ENCODE data around the gene CSMD2.

Gene CSMD2

DNA sequence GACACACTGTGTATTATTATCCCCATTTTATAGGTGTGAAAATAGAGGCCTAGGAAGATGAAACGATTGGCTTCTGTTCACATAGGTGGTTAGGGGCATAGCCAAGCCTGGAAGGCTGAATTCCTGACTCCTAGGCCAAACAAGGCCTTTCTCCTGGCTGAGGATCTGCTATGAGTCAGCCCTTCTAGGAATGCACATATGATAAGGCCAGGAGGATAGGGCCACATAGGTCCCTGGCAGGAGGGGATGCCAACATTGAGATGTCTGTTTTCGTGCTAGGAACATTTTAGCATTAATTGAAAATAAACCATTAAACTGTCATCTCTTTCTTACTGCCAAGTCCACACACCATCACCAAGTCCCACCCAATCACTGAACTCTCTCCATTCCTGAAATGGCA lies 9.2 kb downstream of the CSMD2 start:
- DNase-seq: no peak

DNA sequence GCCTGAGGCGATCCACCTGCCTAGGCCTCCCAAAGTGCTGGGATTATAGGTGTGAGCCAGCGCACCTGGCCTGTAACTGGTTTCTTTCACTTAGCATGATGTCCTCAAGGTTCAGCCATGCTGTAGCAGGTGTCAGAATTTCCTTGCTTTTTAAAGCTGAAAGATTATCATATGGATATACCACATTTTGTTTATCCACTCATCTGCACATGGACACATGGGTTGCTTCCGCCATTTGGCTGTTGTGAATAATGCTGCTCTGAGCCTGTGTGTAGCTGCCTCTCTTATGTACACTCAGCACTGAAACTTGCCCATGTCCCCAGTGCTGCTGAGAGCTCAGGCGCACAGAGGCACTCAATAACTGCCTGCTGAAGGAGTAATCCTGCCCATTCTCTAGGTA lies 11.8 kb downstream of the CSMD2 start:
- no peak for DNase-seq

DNA sequence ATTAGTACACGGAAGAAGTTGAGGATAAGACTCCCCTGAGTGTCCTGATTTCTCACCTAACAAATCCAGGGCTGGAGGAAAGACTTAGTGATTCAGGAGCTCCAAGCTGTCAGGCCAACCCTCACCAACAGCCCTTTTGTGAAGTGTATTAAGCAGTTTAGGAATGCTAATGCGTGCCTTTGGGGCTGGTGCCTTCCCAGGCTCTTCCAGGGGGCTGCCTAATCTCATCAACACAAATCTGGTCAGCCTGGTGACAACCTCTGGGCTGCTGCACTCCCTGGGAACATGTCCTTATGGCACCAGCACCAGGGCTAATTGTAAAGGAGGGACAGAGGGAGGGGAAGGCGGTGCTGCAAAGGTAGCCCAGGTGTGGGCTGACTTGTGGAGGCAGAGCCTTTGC lies 15.5 kb downstream of the CSMD2 start:
- no peak for DNase-seq

DNA sequence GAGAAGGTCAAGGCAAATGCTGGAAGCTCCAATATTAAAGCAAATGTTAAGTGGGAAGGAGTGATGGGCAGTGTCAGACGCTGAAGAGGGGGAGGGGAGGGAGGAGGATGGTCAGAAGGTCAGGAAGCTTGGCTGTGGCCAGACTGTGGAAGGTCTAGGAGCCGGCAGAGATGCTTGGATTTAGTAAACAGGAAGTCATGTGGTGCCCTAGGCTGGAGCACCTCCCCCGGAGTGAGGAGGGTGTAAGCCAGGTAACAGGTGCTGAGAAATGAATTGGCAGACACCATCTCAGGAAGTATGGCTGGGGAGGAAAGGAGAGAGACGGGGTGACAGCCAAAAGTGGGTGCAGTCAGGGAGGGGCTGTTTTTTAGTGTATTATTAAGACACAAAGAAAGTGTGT lies 17.7 kb downstream of the CSMD2 start:
- DNase-seq: no peak

DNA sequence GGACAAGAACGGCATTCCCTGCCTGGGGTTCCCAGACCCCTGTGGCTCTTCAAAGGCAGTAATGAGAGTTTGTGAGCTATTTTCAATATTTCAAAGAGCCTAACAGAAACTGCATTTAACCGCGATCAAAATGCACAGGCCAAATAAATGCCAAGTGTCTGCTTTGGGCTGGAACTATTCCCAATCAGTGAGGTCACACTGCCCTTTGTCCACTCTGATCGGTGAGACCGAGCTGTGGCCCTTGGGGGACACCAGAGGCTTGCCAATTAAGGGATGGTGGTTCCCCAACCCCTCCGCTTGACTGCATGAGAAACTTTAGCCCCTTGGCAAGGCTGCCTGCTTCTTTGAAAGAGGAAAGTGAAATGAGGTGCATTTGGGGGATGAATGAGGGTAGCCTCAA lies 20.3 kb downstream of the CSMD2 start:
- no peak for DNase-seq

DNA sequence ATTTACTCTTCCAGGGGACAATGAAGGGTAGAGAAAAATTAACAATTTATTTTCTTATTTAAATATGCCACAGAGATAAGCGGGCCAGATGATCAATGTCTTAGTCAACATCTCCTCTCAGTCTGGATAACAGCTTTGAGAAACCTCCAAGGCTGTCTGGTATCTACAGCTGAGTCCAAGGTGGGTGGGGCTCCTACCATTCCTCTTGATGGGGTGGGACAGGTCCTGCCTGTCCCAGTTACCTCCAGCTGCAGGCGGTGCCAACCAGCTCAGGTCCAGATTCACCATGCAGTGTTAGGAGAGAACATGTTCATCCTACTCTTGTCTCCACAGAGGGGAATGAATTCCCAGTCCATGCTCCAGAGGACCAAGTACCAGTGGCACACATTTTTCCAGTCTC lies 21.1 kb downstream of the CSMD2 start:
- no peak for DNase-seq

DNA sequence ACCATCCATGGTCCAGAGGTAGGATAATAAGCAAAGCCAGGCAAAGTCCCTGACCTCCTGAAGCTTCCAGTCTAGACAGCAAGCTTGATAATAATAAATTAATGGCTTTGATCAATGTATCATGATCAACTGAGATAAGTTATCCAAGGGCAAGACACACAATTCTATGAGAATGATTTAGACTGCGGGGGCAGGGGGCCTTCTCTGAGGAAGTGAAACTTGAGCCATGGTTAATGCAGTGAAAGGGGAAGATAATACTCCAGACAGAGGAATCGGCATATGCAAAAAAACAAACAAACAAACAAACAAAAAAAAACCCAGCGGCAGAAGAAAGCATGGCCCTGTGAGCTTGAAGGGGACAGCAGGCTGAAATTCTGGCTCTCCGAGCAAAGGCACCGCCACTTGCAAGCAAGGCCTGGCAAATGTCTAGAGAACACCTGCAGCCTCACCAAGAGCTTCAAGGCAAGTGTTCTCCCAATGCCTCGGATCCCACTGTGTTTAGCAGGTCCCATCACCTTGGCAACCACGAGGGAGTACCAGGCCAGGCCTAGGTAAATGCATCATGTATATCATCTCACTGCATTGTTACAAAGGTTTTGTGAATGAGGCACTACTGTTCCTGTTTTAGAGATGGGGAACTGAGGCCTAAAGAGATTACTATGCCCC lies 24.9 kb downstream of the CSMD2 start:
- DNase-seq: no peak

DNA sequence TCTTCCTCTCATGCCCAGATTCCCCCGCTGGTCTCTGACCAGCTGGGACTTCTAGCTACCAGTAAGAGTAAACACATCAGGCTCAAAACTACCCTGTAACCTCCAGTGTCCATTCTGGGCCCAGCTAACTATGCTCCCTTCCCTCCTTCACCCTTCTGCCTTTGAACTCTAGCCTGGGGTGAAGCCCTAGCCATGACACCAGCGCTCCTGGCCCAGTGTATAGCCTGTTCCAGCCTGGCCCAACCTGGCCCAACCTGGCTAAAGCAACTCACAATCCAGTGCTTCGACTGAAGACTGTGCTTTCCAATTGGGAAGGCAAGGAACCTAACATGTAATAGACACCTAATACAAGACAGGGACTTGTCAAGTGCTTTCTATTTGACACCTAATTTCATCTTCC lies 27.6 kb downstream of the CSMD2 start:
- DNase-seq: no peak

DNA sequence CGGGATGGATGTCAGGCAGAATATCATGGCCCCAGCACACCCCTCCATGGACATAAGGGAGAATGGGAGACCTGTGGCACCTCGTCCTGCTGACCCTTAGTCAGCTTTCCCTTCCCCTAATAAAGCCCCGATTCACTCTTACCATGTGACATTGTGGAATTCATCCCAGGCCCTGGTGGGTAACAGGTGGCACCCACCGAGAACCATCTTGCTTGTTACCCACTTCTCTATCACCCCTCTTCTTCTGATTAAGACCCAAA lies 32.9 kb downstream of the CSMD2 start:
- no peak for DNase-seq

DNA sequence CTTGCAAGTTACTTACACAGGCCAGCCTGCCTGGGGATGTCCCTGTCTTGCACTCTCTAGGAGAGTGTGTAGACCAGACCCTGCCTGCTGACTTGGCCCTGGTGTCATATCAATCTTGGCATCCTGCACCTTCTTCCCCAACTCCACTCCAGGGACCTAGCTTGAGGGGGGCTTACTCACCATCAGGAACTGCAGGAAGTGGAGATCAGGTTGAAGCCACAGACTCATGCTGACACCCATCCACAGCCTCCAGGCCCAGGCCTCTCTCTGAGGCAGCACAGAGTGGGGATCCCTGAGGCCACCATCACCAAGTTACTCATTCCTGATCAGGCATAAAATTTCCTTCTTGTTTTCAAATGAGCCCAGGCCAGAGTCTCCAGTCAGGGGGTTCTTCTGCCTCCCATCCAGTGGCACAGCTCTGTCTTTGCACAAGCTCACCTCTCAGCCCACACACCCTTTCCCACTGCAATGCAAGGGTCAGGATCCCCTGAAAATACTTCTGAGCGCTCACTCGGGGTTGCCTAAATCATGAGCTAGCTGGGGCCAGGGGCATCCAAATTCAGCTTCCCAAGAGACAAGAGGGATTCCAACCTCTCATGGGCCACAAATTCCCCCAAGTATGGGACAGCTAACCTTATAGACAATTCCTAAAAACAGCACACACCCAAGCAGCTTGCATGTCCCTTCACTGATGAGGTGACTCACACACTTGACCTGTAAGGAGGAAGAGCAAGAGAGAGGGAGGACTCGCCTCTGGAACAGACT lies 33.5 kb downstream of the CSMD2 start:
- DNase-seq: no peak

DNA sequence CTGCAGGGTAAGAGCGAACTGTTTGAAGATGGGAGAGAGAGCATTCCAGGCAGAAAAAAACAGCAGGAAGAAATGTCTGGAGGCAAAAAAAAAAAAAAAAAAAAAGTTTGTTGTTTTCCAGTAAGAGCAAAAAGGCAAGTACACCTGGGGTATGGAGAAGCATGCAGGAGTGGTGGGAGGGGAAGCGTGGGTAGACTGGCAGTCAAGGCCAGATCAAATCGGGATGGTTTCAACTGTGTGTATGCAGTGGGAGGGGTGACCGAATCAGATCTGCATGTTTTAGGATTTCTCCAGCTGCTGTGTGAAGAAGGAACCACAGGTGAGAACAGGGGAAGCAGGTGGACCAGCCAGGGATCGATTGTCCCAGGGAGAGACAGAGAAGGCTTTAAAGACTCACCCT lies 34.7 kb downstream of the CSMD2 start:
- DNase-seq: no peak

DNA sequence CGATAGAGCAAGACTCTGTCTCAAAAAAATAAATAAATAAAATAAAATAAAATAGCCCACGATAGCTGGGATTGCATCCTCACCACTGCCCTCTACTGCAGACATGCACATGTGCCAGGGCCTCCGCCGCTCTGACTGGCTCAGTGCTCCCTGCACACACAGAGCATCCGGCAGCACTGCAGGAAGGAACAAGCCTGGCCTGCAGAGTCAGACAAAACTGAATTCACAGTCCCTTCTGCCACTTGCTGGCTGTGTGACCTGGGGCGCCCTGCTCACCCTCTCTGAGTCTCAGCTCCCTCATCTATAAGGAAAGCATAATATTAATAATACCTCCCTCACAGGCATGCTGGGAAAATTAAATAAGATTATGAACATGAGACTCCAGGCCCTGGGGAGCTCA lies 35.4 kb downstream of the CSMD2 start:
- DNase-seq: no peak

DNA sequence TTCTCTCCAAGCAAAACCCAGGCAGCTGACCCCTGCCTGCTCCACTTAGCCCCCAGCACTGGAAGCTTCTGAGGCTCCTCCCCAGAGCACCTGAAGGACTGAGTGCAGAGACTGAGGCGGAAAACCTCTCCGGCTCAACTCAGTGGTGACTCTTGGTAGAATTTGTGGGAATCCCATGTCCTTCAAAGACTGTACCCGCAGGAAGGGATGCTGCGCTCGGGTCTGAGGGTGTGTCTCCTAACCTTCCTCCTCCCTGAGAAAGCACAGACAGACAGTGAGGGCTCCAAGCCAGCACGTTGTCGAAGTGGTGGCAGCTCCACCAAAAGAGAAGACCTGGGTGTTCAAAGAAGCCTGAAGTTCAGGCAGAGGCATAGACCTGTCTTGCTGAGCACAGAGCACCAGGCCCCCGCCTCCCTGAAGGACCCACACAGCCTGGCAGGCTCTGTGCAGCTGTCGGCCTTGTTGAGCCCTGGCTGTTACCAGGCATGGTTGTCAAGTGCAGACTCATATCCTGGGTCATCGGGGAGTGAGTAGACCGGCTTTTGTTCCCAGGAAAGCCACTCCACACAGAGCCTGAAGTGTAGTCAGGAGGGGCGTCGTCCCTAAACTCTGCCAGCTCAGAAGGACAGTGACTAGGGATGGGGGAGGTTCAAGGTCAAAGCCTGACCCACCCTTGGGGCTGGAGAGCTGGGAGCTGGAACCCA lies 36.7 kb downstream of the CSMD2 start:
- DNase-seq: no peak

DNA sequence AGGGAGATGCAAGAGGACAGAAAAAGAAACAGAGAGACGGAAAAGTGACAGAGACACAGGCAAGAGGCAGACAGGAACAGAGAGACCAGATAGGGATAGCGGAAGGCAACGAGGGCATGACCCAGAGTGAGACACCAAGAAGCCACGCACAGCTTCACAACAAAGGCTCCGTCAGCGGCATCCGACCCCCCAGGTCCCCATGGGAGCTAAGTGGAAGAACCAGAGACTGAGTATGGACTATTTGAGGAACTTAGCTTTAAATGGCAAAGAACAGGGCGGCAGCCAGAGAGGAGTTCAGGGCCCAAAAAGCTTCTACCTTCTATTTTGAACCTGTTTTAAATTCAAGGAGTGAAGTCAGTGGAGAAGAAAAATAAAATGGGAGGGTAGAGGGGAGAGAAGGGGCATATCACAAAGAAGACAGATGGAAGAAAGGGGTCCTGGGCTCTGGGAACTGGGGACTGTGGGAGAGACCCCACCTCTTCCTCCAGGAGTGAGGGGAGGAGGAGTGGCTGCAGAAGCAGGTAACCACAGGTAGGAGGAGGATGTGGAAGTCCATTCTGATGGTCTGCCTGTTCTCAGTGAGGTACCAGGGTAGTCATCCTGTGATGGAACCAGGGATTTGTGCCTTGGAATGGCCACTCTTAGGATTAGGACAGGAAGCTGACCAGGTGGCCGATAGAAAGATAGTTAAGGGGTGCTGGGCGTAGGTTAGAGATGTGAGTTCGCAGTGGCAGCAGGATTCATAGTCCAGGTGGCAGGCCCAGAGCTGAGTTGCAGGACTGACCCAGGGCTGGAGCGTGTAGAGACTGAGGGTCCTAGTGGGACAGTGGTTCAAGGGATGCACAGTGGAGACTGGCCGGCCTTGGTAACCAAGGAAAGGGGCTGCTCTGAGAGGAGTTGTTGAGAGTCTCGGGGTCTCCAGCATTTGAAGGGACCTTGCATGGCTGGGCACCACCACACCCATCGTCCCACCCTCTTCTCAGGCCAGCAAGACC lies 37.7 kb downstream of the CSMD2 start:
- DNase-seq: no peak

DNA sequence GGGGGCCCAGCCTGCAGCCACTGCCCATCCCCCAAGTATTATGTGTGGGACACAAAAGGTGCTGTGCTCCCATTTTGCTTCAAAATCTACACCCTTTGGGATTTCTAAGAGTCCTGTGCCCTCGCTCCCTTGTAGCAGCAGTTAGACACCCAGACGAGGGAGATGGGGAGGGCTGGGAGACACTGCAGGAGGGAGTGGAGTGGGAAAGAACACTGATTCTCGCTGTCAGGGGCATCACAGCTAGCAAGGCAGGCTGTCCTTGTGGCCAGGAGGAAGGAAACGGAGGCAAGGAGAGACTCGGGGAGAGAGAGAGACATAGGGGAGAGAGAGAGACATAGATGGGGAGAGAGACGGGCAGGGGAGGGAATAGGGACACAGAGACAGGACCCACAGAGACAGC lies 38.5 kb downstream of the CSMD2 start:
- no peak for DNase-seq

DNA sequence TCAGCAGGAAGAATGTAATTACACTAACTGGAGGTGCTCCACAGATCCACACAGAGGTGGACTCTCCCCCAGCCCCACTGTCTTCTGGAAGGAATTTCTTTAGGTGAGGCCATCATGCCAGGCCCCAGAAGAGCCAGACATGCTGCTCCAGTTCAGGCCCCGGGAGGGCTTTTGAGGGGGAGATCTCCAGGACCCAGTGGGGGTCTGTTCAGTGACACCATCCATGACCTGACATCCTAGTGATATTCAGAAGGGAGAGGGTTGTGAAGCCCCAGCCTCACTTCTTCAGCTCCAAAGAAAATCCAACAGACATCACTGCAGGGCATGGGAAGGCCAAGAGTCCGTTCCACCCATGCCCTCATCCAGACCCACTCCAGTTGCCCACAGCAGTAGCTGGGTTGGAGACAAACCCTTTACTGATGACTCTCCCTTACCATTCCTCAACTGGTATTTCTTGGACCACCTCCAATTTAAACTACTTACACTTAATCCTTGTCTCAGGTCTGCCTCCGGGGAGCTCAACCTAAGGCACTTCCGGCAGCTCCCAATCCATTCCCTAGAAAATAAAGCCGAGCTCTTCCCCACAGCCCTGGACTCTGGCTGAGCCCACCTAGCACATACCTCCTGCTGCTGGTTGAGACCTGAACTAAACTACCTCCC lies 39.2 kb downstream of the CSMD2 start:
- no peak for DNase-seq

DNA sequence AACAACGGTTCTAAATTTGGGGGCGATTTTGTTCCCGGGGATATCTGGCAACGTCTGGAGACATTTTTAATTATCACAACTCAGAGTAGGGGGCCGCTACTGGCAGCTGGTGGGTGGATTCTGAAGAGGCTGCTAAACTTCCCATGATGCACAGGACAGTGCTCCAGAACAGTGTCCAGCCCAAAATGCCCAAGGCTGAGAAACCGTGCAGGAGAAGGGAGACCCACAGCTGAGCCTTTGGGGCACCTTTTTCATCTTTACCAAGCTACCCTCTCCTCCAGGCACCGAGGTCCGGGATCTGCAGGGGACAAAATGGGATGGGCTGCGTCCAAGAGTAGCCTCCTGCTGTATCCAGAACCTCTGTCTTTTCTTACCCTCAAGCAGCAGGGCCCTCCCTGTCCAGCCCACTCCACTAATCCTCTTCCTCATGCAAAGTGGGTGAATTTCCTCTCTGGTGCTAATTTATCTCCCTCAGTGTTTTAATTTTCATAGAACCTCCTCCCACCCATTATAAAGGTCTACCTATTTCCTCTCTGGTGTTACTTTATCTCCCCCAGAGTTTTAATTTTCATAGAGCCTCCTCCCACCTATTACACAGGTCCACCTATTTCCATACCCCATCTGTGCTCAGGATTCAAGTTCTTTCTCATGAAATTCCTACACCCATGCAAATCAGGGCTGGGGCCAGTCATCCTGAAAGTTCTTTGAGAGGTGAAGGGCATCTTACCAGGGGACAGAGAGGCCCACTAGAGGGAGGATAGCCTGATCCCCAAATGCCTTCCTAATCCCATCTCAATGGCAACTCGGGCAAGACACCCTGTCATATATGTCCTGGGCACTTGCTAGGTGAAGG lies 42.7 kb downstream of the CSMD2 start:
- DNase-seq: no peak

DNA sequence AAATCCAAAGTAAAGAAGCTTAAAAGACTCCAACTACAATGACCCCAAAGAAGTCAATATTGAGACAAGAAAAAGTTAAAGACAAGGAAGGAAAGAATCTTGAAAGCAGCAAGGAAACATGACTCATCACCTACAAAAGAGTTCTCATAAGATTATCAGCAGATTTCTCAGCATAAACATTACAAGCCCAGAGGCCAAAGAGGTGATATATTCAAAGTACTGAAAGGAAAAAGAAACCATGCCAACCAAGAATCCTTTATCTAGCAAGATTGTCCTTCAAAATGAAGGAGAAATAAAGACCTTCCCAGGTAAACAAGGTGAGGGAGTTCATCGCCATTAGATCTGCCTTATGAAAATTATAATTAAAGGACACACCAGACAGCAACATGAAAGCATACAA lies 49.8 kb downstream of the CSMD2 start:
- no peak for DNase-seq

DNA sequence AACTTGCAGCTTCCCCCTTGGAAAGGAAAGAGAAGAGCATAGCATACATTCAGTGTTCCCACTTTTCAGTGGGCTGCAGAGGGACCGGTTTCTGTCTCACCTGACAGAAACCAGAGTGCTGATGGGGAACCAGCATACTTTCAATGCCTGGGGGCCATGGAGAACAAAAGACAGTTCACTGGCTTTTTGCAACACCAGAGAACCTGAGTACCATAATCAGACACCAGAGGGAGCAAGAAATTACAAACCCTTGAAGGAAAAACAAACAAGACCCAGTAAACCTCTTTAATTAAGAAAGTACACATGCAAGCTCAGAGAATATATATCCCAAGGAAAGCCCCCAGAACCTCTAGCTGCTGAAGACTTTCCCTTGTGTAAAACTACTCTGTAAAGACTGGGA lies 51.1 kb downstream of the CSMD2 start:
- no peak for DNase-seq

DNA sequence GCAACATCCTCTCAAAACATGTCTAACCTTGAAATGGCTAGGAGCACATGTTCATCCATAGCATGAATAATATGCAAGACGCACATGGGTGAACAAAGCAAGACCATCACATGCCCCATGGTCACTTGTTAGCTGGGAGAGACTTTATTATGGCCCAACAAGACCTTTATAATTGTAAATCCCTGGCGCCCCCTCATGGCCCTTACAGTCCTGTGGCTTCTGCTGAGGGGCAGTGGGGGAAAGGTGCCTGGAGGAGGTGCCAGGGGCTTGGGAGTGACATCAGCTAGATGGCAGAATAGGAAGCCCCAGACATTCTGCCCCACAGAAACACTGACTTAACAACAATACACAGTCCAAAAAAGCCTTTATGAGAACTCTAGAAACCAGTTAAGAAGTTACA lies 51.7 kb downstream of the CSMD2 start:
- peak in 4 of 14 donors; percentile 9 to 19 (median 13) for DNase-seq

DNA sequence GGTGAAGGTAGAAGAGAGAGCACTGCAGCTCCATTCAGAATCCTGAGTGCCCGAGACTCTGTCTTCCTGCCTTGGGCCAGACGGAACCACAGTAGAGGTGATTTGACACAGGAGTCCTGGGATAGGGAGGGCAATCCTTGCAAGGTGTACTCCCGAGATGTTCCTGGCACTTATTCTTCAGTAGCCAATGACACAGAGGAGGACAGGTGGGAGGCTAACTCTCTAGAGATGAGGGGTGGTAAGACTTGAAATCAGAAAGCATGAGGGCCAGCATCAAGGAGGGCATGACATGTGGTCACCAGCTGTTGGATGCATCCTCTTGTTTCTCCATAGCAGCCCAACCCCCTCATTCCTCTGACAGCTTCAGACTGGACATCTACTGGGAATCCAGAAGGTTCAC lies 56.3 kb downstream of the CSMD2 start:
- no peak for DNase-seq

Measured in C1 segment of cervical spinal cord (tissue), 14 donors.